Fibroblast of lung (primary cell): ENCODE data around the gene FGF1. TPM values are rescaled to one million over a fixed set of nuclear protein-coding genes. Genes with fewer than 3 reads are reported as not detected.

ENCODE experiments used
- DNase-seq, 2 donors: peaks; one replicate each; pipeline versions ENCODE4 v3.0.0 to v3.0.0-alpha.2; 2010; ENCODE audit warnings: low read depth in 2 of 2
- H2AFZ ChIP-seq: 2 replicates; pipeline ENCODE4 v1.5.1; 2012; ENCODE audit warnings: low read length, control low read depth, inconsistent platforms
- H3K27ac ChIP-seq: 2 replicates; pipeline ENCODE4 v1.5.1; 2011; ENCODE audit warnings: low read length, control low read depth; ENCODE audit not compliant: insufficient read depth
- H3K27me3 ChIP-seq: 2 replicates; pipeline ENCODE4 v1.5.1; 2011; ENCODE audit warnings: mild to moderate bottlenecking, low read length; ENCODE audit not compliant: control insufficient read depth, insufficient read depth
- H3K36me3 ChIP-seq: 2 replicates; pipeline ENCODE4 v1.5.1; 2011; ENCODE audit warnings: low read length; ENCODE audit not compliant: control insufficient read depth, insufficient read depth
- H3K4me1 ChIP-seq: 2 replicates; pipeline ENCODE4 v1.5.1; 2011; ENCODE audit warnings: low read length; ENCODE audit not compliant: control insufficient read depth, insufficient read depth; ENCODE audit errors: extremely low read depth
- H3K4me2 ChIP-seq: 2 replicates; pipeline ENCODE4 v1.5.1; 2011; ENCODE audit warnings: low read length, control low read depth; ENCODE audit not compliant: insufficient read depth; ENCODE audit errors: extremely low read depth
- H3K4me3 ChIP-seq, 4 experiments: fragments of 200-600 bp in 1 of 4; sonication (generic) in 1 of 4; replicated peaks in 1 of 4; 2 replicates each; pipeline ENCODE4 v1.5.1; 2011 to 2016; ENCODE audit warnings: low read length in 4 of 4, low read depth in 3 of 4, mild to moderate bottlenecking in 3 of 4, control low read depth in 2 of 4, inconsistent platforms in 1 of 4, mixed read lengths in 1 of 4; ENCODE audit not compliant: insufficient read depth in 1 of 4; ENCODE audit errors: control extremely low read depth in 1 of 4
- H3K79me2 ChIP-seq: 2 replicates; pipeline ENCODE4 v1.5.1; 2012; ENCODE audit warnings: mild to moderate bottlenecking, low read length, inconsistent platforms; ENCODE audit not compliant: control insufficient read depth, insufficient read depth
- H3K9ac ChIP-seq: 2 replicates; pipeline ENCODE4 v1.5.1; 2011; ENCODE audit warnings: mild to moderate bottlenecking, low read length, control low read depth; ENCODE audit not compliant: insufficient read depth
- H3K9me3 ChIP-seq: 2 replicates; pipeline ENCODE4 v1.5.1; 2012; ENCODE audit warnings: low read depth, low read length; ENCODE audit not compliant: control insufficient read depth, insufficient read depth
- H4K20me1 ChIP-seq: 2 replicates; pipeline ENCODE4 v1.5.1; 2011; ENCODE audit warnings: low read length; ENCODE audit not compliant: control insufficient read depth, insufficient read depth; ENCODE audit errors: extremely low read depth
- CTCF ChIP-seq, 2 donors: IDR thresholded peaks in 1 of 2; conservative IDR thresholded peaks in 1 of 2; 1 replicate in 1 of 2; 2 replicates in 1 of 2; pipeline ENCODE4 v1.5.1; 2011 to 2012; ENCODE audit warnings: low read length in 2 of 2, control low read depth in 1 of 2, inconsistent platforms in 1 of 2, low read depth in 1 of 2, mild to moderate bottlenecking in 1 of 2
- EZH2 ChIP-seq: IDR thresholded peaks from 2 replicates; pipeline ENCODE4 v1.5.1; 2012; ENCODE audit warnings: low read length, control low read depth, mild to moderate bottlenecking; ENCODE audit errors: missing control alignments
- polyA plus RNA-seq, 2 donors: library from polyadenylated mRNA; depleted of rRNA in 1 of 2; stranded (reverse) in 1 of 2; unstranded in 1 of 2; fragments of >200 nt; gene quantifications; 2 replicates each; pipeline ENCODE4 v1.2.1, GENCODE V29; 2011 to 2012; ENCODE audit warnings: missing spikeins in 1 of 2
- total RNA-seq: library from RNA; depleted of rRNA; stranded (reverse); fragments of >200 nt; gene quantifications from 2 replicates; pipeline ENCODE4 v1.2.1, GENCODE V29; 2014

The FGF1 gene
- total and polyA plus RNA-seq, 2 donors (not counting 1 experiment from before 2014, with no cell fraction given), result 3.5 to 17.7 TPM

DNA sequence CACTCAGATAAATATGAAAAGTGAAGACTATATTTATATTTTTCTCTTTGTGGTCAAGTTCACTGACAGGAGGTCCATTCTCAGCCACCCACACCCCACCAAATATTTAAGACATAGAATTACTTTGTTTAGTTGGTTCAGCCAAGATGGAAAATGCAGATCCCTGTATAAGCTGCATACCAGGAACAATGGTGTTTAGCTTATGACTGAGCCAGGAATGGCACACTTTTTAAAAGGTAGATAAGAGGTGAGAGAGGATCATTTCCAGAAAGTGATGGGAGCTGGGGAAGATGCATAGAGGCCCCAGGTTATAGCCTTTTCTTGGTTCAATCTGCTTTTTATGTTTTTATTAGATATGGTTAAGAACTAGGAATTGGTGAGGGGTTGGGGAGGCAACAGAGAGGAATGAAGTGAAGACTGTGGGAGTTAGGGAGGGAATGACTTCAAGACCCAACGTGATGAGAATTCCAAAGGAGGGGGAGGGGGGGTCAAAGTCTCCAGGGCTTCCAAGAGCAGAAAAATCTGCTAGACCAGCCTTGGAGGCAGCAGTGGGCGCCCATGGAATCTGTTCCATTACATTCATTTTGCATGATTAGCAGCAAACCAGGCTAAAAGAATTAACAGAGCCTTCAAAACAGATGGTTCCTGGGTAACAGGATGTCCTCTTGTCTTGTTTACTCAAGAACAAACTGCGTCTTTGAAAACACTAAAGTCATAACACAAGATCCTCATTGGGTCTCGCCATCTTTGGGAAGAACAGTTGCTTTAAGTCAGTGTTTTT lies 95.2 kb downstream of the FGF1 start:
- H3K9ac ChIP-seq, result no peak overlapping the region
- TF ChIP-seq CTCF (conservative IDR thresholded peaks at IDR 0.05 in 1 of 2, IDR thresholded peaks at IDR 0.05 in 1 of 2; ENCODE audit: low read depth in 1 of 2, low read length in 2 of 2) (no peak), EZH2 (no peak)

DNA sequence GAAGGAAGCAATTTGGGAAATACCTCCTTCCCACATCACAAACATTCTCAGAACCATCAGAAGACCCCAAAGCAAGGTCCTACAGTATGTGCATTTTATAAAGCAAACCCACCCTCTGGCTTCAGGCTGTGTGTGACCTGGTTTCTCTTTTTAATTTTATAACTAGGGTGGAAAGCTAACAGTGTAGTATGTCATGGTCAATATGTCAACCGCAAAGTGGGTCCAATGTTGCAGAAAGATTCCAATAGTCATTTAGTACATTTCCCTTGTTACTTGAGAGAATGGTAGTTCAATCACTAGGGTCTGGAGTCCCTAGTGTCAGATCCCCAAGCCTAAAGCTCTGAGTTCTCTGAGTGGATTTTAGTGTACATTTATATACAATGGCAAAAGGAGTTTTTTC lies 96.2 kb downstream of the FGF1 start:
- TF ChIP-seq EZH2 (no peak), CTCF (conservative IDR thresholded peaks at IDR 0.05 in 1 of 2, IDR thresholded peaks at IDR 0.05 in 1 of 2; ENCODE audit: low read depth in 1 of 2, low read length in 2 of 2) (no peak)
- Histone ChIP-seq H3K4me3 (no peak overlapping the region), H3K36me3 (no peaks in the 10 kb centered on the region), H3K4me1 (no peaks in the 10 kb centered on the region), H3K27me3 (no peaks in the 10 kb centered on the region), H3K4me2 (no peak overlapping the region), H3K9me3 (no peaks in the 10 kb centered on the region), H3K27ac (no peak overlapping the region), H2AFZ (no peak overlapping the region), H4K20me1 (no peaks in the 10 kb centered on the region), H3K79me2 (no peaks in the 10 kb centered on the region), H3K9ac (no peak overlapping the region)
- DNase-seq, result no peak

More for the DNA sequence above, 95.2 kb downstream of the FGF1 start:
- no peaks in the 10 kb centered on the region for H3K27me3 ChIP-seq
- peak in 1 of 2 donors; percentile 3 for DNase-seq
- no peak overlapping the region for H3K4me3 ChIP-seq
- no peaks in the 10 kb centered on the region for H3K9me3 ChIP-seq
- H3K4me2 ChIP-seq, result no peak overlapping the region
- H4K20me1 ChIP-seq, result no peaks in the 10 kb centered on the region
- no peak overlapping the region for H3K27ac ChIP-seq
- H3K4me1 ChIP-seq, result no peaks in the 10 kb centered on the region
- no peaks in the 10 kb centered on the region for H3K36me3 ChIP-seq
- H3K79me2 ChIP-seq, result no peaks in the 10 kb centered on the region
- no peak overlapping the region for H2AFZ ChIP-seq

GRCh38 chr5:142587354-142587965 lies 98.4 kb downstream of the FGF1 start:
- H3K36me3 ChIP-seq, result no peaks in the 10 kb centered on the region
- H2AFZ ChIP-seq, result no peak overlapping the region
- no peak overlapping the region for H3K4me2 ChIP-seq
- TF ChIP-seq CTCF (conservative IDR thresholded peaks at IDR 0.05 in 1 of 2, IDR thresholded peaks at IDR 0.05 in 1 of 2; ENCODE audit: low read depth in 1 of 2, low read length in 2 of 2) (peak; percentile 51 to 68), EZH2 (no peak)
- no peaks in the 10 kb centered on the region for H4K20me1 ChIP-seq
- no peak overlapping the region for H3K4me3 ChIP-seq
- no peaks in the 10 kb centered on the region for H3K9me3 ChIP-seq
- H3K9ac ChIP-seq, result no peak overlapping the region
- no peaks in the 10 kb centered on the region for H3K27me3 ChIP-seq
- peak; percentile 28 to 65 for DNase-seq
- H3K4me1 ChIP-seq, result no peaks in the 10 kb centered on the region
- H3K79me2 ChIP-seq, result no peaks in the 10 kb centered on the region
- H3K27ac ChIP-seq, result no peak overlapping the region
